Stimulated activated CD8-positive, alpha-beta memory T cell treated with anti-CD3 and anti-CD28 coated beads, Interleukin-12 subunit alpha, Interleukin-12 subunit beta, amount 100 ng/mL, for 4 hours (primary cell): ENCODE measurements around the gene PRRC2A.
"Not testable (repeated sequence)": the region's sequence is repeated elsewhere in the genome, so short reads cannot be mapped to it uniquely, and the experiment has no call there.

Experiments
- DNase-seq: peaks from one replicate; pipeline ENCODE4 v3.0.0-alpha.2; 2020; ENCODE audit warnings: low read depth

PRRC2A gene

GRCh38 chr6:31586008-31586407 is 34.5 kb upstream of the PRRC2A start, which contains the start of gene LST1:
Gene LST1 (plus strand): TSS chr6:31586277. CDS start chr6:31587300, 1,023 bp downstream.
- no peak for DNase-seq

GRCh38 chr6:31586599-31587281 is 33.8 kb upstream of the PRRC2A start:
- DNase-seq: no peak

- DNase-seq: no peak
Measured at GRCh38 chr6:31587791-31588777, 32.4 kb upstream of the PRRC2A start.

GRCh38 chr6:31588871-31589650 is 31.5 kb upstream of the PRRC2A start:
- no peak for DNase-seq

- not testable (repeated sequence) for DNase-seq
Measured at GRCh38 chr6:31590691-31591090, 29.8 kb upstream of the PRRC2A start.

GRCh38 chr6:31592396-31592771 is 28.1 kb upstream of the PRRC2A start:
- no peak for DNase-seq

GRCh38 chr6:31597006-31597405 is 23.5 kb upstream of the PRRC2A start:
- DNase-seq: no peak

- DNase-seq: no peak
Measured at GRCh38 chr6:31607317-31607716, 13.2 kb upstream of the PRRC2A start.

- no peak for DNase-seq
Measured at GRCh38 chr6:31609519-31610406, 10.8 kb upstream of the PRRC2A start.

- no peak for DNase-seq
Measured at GRCh38 chr6:31610968-31611367, 9.5 kb upstream of the PRRC2A start.

- no peak for DNase-seq
Measured at GRCh38 chr6:31614075-31614619, 6.4 kb upstream of the PRRC2A start.

GRCh38 chr6:31614684-31615578 is 5.6 kb upstream of the PRRC2A start, which contains the start of gene AIF1:
Gene AIF1 (plus strand): TSS chr6:31615234. CDS start chr6:31615330, 96 bp downstream.
- no peak for DNase-seq

GRCh38 chr6:31615748-31616147 is 4.8 kb upstream of the PRRC2A start:
- DNase-seq: no peak

- no peak for DNase-seq
Measured at GRCh38 chr6:31617010-31617409, 3.5 kb upstream of the PRRC2A start.

GRCh38 chr6:31619805-31620585 is 520 bp upstream of the PRRC2A start:
- peak; percentile 90 for DNase-seq

- no peak for DNase-seq
Measured at GRCh38 chr6:31621320-31621939, 915 bp downstream of the PRRC2A start.

GRCh38 chr6:31621991-31622390 is 1.5 kb downstream of the PRRC2A start:
- DNase-seq: no peak

- no peak for DNase-seq
Measured at GRCh38 chr6:31622684-31623091, 2.2 kb downstream of the PRRC2A start.
